T-helper 9 cell (primary cell): Measurements from ENCODE around the gene FRY.

ENCODE experiments used
- DNase-seq: peaks from one replicate; pipeline ENCODE4 v3.0.0-alpha.2; 2020

Gene FRY

GRCh38 chr13:32017474-32017873, 14.1 kb upstream of the FRY start:
- no peak for DNase-seq

- DNase-seq, result no peak
Observed at GRCh38 chr13:32019612-32020233, 11.9 kb upstream of the FRY start.

GRCh38 chr13:32021785-32022184, 9.8 kb upstream of the FRY start:
- no peak for DNase-seq

- no peak for DNase-seq
Observed at GRCh38 chr13:32022311-32022710, 9.3 kb upstream of the FRY start.

GRCh38 chr13:32023096-32023495, 8.5 kb upstream of the FRY start:
- DNase-seq, result no peak

- DNase-seq, result no peak
Observed at GRCh38 chr13:32023698-32024097, 7.9 kb upstream of the FRY start.

- no peak for DNase-seq
Observed at GRCh38 chr13:32024750-32025149, 6.8 kb upstream of the FRY start.

- DNase-seq, result no peak
Observed at GRCh38 chr13:32025730-32026129, 5.8 kb upstream of the FRY start.

- no peak for DNase-seq
Observed at GRCh38 chr13:32026623-32027022, 5.0 kb upstream of the FRY start.

GRCh38 chr13:32028711-32029110, 2.9 kb upstream of the FRY start:
- no peak for DNase-seq

GRCh38 chr13:32029684-32030083, 1.9 kb upstream of the FRY start:
- no peak for DNase-seq

- DNase-seq, result no peak
Observed at GRCh38 chr13:32031815-32032370, 319 bp downstream of the FRY start.

GRCh38 chr13:32032759-32033158, 1.2 kb downstream of the FRY start:
- DNase-seq, result no peak

GRCh38 chr13:32033744-32034143, 2.2 kb downstream of the FRY start:
- no peak for DNase-seq

GRCh38 chr13:32035716-32036115, 4.1 kb downstream of the FRY start:
- no peak for DNase-seq

GRCh38 chr13:32036126-32036695, 4.6 kb downstream of the FRY start:
- no peak for DNase-seq

- DNase-seq, result no peak
Observed at GRCh38 chr13:32036757-32037156, 5.2 kb downstream of the FRY start.

- DNase-seq, result no peak
Observed at GRCh38 chr13:32037471-32037870, 5.9 kb downstream of the FRY start.

- DNase-seq, result no peak
Observed at GRCh38 chr13:32038343-32038742, 6.8 kb downstream of the FRY start.

GRCh38 chr13:32039056-32039455, 7.5 kb downstream of the FRY start:
- no peak for DNase-seq

GRCh38 chr13:32039528-32039927, 8.0 kb downstream of the FRY start:
- DNase-seq, result no peak

- no peak for DNase-seq
Observed at GRCh38 chr13:32040052-32040642, 8.6 kb downstream of the FRY start.

- DNase-seq, result no peak
Observed at GRCh38 chr13:32040689-32041088, 9.1 kb downstream of the FRY start.

- DNase-seq, result no peak
Observed at GRCh38 chr13:32041429-32041828, 9.9 kb downstream of the FRY start.
